GM19328 (cell line): Measurements from ENCODE around the gene ENTPD3.
"Not testable (repeated sequence)": the region's sequence is repeated elsewhere in the genome, so short reads cannot be mapped to it uniquely, and the experiment has no call there.

Experiments
- ATAC-seq: cut with Tn5 transposase; IDR thresholded peaks from one replicate; pipeline ENCODE4 v1.9.1; 2021; ENCODE audit warnings: mild to moderate bottlenecking, moderate library complexity; ENCODE audit not compliant: unreplicated experiment

ENTPD3 gene

DNA sequence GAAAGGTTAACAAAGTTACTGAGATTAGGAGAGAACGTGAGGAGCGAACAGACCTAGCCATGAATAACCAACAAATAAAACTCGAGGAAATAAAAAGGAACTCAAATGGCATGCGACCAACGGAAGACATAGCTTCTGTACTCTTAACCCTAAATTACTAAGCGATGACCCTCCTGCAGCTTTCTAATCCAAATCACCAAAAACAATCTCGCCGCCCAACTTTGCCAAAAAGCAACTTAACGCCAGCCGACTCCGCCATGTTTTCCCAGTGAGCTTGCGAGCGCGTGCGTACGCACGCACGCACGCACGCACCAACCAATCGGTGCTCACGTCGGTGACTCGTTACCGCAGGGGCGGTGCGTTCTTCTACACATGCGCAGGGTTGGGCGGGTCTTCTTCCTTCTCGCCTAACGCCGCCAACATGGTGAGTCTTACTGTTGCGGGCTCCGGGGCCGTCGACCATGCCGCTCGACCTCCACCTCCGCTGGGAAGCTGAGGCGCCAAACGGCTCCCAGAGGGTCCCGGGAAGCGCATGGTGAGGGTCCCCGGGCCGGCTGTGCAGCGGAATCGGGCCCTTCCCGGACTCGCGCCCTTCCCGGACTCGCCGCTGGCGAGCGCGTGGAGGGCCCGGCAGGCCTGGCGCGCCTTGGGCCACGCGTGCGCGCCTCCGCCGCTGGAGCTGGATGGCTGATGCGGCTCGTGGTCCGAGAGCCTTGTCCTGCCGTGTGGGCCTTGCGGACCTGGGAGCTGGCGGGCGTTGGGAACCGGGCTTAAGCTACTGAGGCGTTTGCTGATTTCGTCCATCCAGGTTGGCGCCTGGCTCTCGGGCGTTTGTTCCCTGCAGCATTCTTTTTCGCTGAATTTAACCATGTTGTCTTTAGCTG is 70.2 kb downstream of the ENTPD3 start, which contains the start of gene RPL14:
Gene RPL14 (plus strand): TSS at position 400 of the 884 bp plus-strand sequence. CDS start 133 bp downstream, at position 533.
- ATAC-seq, result peak; percentile 56

DNA sequence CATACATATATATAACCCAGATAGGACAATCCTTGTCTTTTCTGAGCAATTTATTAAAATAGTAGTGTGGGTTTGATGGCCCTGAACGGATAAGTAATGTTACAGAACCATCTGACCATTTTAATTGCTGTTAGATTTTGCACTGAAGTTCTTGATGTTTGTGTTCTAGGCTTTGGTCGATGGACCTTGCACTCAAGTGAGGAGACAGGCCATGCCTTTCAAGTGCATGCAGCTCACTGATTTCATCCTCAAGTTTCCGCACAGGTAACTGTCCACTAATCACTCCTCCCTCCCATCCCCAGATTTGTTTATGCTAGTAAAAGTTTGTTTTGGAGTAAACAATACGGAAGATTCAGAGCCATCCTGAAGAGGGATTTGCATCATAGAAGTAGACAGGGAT is 71.5 kb downstream of the ENTPD3 start:
- ATAC-seq, result no peak

DNA sequence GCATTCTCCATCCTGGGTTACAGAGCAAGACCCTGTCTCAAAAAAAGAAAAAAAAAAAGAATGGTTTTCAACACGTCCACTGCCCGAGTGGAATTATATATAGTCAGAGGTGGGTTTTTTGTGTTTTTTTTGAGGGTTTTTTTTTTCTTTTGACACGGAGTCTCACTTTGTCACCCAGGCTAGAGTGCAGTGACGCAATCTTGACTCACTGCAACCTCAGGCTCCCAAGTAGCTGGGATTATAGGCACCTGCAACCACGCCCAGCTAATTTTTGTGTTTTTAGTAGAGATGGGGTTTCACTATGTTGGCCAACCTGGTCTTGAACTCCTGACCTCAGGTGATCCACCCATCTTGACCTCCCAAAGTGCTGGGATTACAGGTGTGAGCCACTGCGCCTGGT is 73.5 kb downstream of the ENTPD3 start:
- ATAC-seq, result not testable (repeated sequence)

DNA sequence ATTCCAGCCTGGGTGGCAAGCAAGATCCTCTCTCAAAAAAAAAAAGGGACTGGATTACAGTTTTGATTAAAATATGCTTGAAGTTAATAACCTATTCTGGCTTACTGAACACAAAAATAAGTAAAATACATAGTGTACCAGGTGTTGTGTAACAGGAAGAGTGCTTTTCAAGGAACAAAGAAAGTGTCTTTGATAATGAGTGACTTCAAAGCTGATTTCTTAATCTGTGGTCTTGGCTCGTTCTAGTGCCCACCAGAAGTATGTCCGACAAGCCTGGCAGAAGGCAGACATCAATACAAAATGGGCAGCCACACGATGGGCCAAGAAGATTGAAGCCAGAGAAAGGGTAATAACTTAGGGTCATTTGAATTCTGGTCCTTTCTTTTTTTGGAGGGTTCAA is 74.2 kb downstream of the ENTPD3 start:
- no peak for ATAC-seq

DNA sequence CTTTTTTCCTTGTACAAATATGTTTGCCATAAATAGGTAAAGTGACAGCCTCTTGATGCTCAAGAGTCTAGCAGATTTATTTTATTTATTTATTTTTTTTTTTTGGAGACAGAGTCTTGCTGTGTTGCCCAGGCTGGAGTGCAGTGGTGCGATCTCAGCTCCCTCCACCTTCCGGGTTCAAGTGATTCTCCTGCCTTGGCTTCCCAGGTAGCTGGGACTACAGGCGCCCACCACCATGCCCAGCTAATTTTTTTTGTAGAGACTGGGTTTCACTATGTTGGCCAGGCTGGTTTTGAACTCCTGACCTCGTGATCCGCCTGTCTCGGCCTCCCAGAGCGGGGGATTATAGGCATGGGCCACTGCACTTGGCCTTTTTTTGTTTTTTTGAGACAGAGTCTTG is 75.9 kb downstream of the ENTPD3 start:
- ATAC-seq, result not testable (repeated sequence)

DNA sequence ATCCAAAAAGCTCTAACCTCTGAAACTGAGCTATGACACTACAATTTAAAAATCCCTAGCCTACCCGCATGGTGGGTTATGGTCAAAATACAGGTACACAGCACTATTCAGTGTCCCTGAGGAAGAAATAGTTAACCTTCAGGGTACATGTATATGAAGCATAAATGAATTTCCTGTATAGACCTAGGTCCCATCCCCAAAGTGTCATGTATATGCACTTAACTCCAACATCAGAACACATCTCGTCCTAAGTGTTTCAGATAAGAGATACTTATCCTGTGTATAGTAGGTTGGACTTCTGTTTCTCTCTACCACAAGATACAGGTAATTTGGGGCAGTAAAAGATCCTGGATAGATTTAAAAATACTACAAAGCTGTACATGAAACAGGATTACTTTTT is 76.6 kb downstream of the ENTPD3 start:
- ATAC-seq, result no peak

DNA sequence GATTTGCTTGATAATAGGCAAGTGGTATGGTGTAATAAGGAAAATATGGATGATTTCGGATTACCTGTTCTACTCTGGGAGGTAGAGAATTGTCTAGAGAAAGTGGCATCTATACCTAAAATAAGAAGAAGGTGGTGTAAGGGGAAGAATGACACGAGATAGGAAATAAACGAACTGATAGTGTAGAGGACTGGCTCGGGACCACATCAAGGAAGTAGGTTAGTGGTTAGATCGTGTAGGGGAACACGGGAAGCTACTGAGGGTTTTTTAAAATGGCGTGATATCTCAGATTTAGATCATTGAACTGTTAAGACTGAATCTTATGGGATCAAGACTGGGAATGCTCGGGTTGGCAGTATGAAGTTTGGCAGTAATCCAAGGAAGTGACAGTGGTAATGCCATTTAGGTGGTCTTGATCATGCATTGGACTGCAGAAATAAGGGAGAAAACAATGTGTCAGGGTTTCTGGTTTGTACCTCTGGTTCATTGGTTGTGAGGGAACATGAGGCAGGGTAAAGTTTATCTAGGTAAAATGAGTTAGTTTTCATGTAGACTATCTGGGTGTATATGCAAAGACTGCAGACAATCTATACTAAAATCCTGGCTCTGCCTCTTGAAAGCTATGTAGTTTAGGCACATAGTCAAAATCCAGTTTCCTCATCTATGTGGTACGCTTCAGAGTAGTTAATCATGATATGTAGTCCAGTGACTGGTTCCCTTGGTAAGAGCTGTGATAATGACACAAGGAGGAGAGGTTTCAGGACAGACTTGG is 77.5 kb downstream of the ENTPD3 start:
- no peak for ATAC-seq

DNA sequence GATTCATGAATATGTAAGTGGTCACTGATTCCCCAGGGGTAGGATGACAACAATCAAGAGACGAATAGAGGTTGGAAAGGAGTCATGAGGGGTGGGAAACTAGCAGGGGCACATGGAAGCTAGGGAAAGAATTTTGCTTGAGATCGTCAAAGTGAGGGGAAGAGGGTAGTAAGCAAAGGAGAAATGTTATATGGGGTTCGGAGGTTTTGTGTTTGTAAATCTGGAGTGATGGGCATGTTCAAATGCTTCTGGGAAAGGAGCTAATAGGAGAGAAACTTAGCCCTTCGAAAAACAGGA is 78.1 kb downstream of the ENTPD3 start:
- ATAC-seq, result no peak

DNA sequence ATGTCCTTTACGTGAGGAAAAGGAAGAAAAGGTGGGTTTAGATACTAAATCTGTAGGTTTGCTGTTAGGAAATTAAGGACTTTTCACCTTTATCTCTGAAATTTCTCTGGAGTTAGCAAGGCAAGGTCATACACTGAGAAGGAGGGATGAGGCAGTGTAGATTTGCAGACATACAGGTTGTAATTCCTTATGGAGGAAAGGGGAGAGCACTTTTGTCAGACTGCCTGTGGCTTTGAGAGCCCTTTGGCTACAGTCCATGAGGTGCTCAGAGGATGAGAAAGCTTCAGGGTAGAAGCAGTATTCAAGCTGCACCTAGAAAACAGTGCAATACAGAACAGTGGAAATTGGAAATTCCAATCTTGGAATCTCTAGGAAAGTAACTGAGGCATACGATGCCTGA is 78.5 kb downstream of the ENTPD3 start:
- ATAC-seq, result no peak

DNA sequence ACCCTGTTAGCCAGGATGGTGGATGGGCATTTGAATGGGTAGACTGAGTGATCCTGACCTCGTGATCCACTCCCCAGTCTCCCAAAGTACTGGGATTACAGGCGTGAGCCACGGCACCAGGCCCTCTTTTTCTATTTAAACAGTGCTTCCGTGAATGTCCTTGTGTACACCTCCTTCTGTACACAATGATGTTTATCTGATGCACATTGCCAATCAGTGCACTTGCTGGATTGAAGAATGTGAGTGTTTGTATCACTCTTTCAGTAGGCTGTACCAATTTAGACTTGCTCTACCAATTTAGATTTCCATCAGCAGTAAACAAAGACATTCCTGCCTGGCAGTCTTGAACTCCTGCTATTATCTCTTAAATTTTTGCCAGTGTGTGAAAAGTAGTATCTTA is 81.0 kb downstream of the ENTPD3 start:
- no peak for ATAC-seq

DNA sequence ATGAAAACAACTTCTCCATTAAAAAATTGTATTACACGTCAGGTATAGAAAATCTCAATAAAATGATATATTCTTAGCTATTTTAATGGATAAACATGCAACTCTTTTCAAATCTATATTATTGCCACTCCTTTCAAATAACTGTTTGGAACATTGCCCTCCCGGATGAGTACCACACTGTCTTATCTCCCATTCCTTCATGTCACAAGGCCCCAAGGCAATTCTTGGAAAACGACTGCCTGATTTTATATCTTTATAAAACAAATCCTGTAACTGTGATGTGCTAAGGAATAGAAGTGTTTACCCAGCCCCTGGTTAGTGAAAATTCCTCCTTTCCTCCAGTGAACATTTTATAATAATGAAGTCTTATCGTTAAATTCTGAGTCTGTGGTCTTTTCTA is 83.7 kb downstream of the ENTPD3 start:
- ATAC-seq, result no peak

DNA sequence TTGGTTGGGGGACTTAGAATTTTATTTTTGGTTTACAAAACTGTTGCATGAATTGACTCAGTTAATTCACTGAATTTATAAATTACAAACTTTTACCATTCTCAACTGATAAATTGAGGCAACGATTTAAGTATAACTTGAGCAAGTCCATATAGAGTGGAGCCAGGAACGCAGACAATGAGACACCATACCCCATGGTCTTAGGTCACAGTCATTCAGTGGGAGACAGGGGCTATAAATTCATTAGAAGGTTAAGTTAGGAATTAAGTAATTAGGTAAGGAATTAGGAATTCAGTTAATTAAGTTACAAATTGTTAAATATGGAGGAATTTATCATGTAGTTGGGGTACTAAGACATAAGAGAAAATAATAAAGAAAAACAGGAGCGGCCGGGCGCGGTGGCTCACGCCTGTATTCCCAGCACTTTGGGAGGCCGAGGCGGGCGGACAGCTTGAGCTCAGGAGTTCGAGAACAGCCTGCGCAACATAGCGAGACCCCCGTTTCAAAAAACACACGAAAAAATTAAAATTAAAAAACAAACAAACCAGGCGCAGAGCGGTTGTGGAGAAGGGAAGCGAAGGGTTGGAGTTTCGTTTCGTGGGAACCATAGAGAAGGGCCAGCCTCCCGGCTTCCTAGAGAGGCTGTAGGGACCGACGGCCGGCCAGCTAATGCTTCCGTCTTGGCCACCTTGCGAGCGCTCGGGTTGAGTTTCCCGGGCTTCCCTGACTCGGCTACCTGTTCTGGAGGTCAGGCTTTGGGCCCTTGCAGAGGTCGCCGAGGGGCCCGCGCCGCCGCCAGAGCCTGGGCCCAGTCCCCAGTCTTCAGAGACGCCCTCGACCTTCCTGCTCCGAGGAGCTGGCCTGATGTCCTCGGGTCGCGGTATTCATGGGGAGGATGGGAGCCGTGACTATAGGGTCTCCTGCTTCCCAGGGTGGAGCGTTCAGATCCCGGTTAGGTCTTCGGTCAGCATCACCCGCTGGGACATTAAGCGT is 89.8 kb downstream of the ENTPD3 start, which contains the start of gene ZNF619:
Gene ZNF619 (plus strand): TSS at position 645 of the 993 bp plus-strand sequence. CDS start 858 bp downstream, outside the sequence.
- ATAC-seq, result peak; percentile 70

DNA sequence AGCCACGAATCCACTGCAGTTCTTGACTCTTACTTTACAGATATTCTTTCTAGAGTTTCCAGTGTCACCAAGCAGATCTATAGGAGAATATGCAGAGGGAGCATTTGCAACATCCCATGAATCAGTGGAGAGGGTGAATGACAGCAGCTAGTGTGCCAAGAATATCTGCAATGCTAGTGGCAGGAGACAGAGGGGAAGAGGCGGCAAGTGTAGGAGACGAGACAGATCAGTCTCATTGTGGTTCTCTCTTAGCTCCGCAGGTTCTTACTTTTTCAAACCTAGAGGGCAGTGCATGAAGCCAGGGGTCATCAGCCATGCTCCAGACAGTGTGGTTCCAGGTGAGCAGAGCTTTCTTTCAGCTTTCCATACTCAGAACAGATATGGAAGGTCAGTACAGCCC is 90.7 kb downstream of the ENTPD3 start:
- no peak for ATAC-seq
